GM08714 (cell line): ENCODE results near the gene ITGA2B.
"Not testable (repeated sequence)": the region's sequence is repeated elsewhere in the genome, so short reads cannot be mapped to it uniquely, and the experiment has no call there.

Source experiments
- H3K4me3 ChIP-seq: fragments of 200-500 bp; sonication (Bioruptor generic); 2 replicates; pipeline ENCODE4 v1.5.1; 2014; ENCODE audit warnings: mild to moderate bottlenecking, low read length, inconsistent platforms
- ZNF274 ChIP-seq: IDR thresholded peaks from 2 replicates; pipeline ENCODE4 v1.6.1; 2012; ENCODE audit warnings: mild to moderate bottlenecking, low read depth, low read length

Gene ITGA2B

DNA sequence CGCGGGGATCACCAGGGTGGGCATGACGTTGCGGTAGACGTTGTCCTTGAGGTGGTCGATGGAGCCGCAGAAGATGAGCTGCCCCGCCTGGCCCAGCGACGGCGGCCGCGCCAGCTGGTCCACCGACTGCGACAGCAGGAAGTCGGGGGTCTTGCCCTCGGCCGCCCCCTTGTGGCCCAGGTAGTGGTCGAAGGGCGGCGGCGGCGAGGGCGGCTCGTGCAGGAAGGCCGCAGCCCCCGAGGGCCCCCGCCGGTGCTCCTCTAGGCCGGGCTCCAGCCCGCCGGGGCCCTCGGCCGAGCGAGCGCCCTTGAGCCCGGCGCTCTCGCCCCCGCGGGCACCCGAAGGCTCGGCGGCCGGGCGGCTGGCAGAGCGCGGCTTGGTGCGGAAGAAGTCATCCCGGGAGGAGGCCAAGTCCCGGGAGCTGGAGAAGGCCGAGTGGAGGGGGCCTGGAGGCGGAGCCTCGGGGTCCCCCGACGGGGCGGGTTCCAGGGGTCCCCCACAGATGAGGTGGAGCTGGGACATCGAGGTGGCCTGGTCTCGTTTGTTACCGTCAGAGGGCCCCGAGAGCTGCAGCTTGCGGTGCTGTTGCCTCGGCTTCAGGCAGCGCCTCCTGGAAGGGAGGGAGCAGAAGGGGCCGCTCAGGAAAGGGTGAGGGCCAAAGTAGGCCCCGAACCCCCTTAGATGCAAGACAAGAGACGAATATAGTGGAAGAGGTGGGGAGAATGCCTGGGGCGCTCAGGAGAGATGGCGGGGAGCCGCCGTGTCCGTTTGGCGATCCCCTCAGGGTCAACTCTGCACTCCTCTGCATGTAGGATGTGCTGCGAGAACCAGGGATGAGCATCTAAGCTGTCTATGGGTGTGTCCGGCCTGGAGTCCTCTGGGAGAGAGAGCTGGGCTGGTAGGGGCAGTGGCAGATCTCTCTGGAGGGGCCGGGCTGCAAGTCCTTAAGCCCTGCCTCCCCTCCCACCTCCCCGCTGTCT is 34.6 kb downstream of the ITGA2B start:
- no peak overlapping the region for H3K4me3 ChIP-seq
- TF ChIP-seq ZNF274: no peak

DNA sequence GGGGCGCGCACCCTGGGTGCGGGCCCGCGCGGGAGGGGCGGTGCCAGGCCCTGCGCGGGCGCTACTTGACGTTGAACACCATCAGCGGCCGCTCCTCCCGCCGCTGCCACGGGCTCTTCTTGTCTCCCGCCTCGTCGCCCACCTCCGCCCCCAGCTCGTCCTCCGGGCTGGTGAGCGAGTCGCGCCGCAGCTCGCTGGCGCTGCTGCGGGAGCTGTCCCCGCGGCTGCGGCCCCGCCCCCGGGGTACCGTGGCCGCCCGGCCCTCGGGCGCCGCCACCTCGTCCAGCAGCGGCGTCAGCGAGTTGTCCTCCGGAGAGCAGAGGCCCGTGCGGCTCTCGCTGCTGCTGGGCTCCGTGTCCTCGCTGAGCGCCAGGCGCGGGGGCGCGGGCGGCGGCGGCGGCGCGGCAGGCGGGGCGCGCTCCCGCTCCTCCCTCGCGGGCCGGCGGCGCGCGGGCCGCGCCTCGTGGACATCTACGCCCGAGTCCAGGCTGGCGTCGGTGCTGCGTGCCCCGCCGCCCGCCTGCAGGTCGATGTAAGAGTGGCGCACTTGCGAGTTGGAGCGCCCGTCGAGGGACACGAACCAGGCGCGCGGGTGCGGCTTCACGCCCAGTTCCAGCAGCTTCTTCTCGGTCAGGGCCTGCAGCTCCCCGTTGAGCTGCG is 35.6 kb downstream of the ITGA2B start:
- H3K4me3 ChIP-seq: no peak overlapping the region; the same call in 1 of the 2 replicates
- TF ChIP-seq ZNF274: no peak

GRCh38 chr17:44352828-44353671 is 36.4 kb downstream of the ITGA2B start:
- no peak for TF ChIP-seq ZNF274
- H3K4me3 ChIP-seq: no peak overlapping the region

DNA sequence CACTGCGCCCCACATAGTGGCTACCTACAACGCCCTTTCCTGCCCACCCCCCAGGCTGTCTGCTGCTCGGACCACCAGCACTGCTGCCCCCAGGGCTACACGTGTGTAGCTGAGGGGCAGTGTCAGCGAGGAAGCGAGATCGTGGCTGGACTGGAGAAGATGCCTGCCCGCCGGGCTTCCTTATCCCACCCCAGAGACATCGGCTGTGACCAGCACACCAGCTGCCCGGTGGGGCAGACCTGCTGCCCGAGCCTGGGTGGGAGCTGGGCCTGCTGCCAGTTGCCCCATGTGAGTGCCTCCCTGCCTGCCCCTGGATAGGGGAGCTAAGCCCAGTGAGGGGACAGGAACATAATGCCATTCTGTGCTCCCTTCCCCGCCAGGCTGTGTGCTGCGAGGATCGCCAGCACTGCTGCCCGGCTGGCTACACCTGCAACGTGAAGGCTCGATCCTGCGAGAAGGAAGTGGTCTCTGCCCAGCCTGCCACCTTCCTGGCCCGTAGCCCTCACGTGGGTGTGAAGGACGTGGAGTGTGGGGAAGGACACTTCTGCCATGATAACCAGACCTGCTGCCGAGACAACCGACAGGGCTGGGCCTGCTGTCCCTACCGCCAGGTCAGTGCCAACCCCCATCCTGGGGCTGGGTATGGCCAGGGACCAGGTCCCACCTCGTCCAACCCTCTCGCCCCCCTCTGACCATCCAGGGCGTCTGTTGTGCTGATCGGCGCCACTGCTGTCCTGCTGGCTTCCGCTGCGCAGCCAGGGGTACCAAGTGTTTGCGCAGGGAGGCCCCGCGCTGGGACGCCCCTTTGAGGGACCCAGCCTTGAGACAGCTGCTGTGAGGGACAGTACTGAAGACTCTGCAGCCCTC is 37.3 kb downstream of the ITGA2B start:
- no peak for TF ChIP-seq ZNF274
- H3K4me3 ChIP-seq: no peak overlapping the region

- no peak for TF ChIP-seq ZNF274
These were observed 38.0 kb downstream of the ITGA2B start for GRCh38 chr17:44351464-44351863.

GRCh38 chr17:44350733-44351226 is 38.7 kb downstream of the ITGA2B start:
- TF ChIP-seq ZNF274: no peak

More at GRCh38 chr17:44351464-44351863, 38.0 kb downstream of the ITGA2B start:
- H3K4me3 ChIP-seq: no peak overlapping the region

DNA sequence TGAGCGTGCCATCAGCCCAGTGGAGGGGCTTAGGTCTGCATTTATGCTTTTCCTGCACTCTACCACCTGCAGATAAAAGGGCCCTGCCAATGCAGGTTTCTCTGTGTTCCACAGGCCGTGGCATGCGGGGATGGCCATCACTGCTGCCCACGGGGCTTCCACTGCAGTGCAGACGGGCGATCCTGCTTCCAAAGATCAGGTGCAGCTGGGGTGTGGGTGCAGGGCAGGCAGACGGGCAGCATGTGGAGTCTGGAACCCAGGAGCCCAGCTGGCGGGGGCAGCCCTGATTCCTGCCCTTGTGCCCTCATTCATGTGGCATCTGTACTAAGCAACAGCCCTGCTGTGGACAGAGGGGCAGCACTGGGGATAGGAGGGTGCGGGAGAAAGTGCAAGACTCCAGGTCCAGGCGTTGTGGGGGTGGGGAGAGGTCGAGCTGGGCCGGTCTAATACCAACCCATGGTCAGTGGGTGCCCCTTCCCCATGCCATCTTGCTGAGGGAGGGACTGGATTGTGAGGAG is 39.8 kb downstream of the ITGA2B start:
- no peak for TF ChIP-seq ZNF274
- H3K4me3 ChIP-seq: no peak overlapping the region

More at GRCh38 chr17:44350733-44351226, 38.7 kb downstream of the ITGA2B start:
- no peak overlapping the region for H3K4me3 ChIP-seq

GRCh38 chr17:44348988-44349364 is 40.5 kb downstream of the ITGA2B start:
- TF ChIP-seq ZNF274: no peak
- H3K4me3 ChIP-seq: no peak overlapping the region; the same call in 1 of the 2 replicates

GRCh38 chr17:44348234-44348987 is 41.0 kb downstream of the ITGA2B start:
- no peak for TF ChIP-seq ZNF274
- no peak overlapping the region; the same call in 1 of the 2 replicates for H3K4me3 ChIP-seq

DNA sequence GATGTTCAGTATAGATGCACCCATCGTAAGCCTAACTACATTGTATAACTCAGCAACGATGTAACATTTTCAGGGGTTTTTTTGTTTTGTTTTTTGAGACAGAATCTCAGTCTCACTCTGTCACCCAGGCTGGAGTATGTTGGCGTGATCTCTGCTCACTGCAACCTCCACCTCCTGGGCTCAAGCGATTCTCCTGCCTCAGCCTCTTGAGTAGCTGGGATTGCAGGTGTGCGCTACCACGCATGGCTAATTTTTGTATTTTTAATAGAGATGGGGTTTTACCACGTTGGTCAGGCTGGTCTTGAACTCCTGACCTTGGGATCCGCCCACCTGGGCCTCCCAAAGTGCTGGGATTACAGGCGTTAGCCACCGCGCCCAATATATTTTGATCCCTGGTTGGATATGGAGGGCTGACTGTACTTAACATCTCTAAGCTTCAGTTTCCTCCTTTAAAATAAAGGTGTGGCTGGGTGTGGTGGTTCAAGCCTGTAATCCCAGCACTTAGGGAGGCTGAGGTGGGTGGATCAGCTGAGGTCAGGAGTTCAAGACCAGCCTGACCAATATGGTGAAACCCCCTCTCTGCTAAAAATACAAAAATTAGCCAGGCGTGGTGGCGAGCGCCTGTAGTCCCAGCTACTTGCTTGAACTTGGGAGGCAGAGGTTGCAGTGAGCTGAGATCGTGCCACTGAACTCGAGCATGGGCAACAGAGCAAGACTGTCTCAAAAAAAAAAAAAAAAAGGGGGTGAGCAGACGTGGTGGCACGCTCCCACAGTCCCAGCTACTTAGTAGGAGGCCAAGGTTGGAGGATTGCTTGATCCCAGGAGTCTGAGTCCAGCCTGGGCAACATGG is 42.0 kb downstream of the ITGA2B start:
- H3K4me3 ChIP-seq: not testable (repeated sequence)

- no peak for TF ChIP-seq ZNF274
- peak overlapping the region; percentile 82; the same call in 1 of the 2 replicates for H3K4me3 ChIP-seq
These were observed 43.2 kb downstream of the ITGA2B start for GRCh38 chr17:44346064-44346844.
